Osteoblast (primary cell): ENCODE data around the gene DCHS1. TPM values are rescaled to one million over a fixed set of nuclear protein-coding genes. Genes with fewer than 3 reads are reported as not detected.

ENCODE experiments used
- DNase-seq: peaks from one replicate; pipeline ENCODE4 v3.0.0; 2011; ENCODE audit warnings: low spot score, mixed read lengths; ENCODE audit not compliant: insufficient read length; ENCODE audit errors: missing footprints
- H2AFZ ChIP-seq: 2 replicates; pipeline ENCODE4 v1.6.0; 2011; ENCODE audit warnings: mild to moderate bottlenecking, low read length
- H3K27ac ChIP-seq: 2 replicates; pipeline ENCODE4 v1.5.1; 2011; ENCODE audit warnings: mild to moderate bottlenecking, low read depth, low read length, moderate library complexity
- H3K27me3 ChIP-seq: 2 replicates; pipeline ENCODE4 v1.6.0; 2012; ENCODE audit warnings: mild to moderate bottlenecking, control low read depth, inconsistent platforms, low read length, moderate library complexity; ENCODE audit not compliant: insufficient read depth
- H3K36me3 ChIP-seq: 2 replicates; pipeline ENCODE4 v1.5.1; 2011; ENCODE audit warnings: mild to moderate bottlenecking, low read length, control low read depth, moderate library complexity; ENCODE audit not compliant: insufficient read depth
- H3K4me1 ChIP-seq: 2 replicates; pipeline ENCODE4 v1.5.1; 2011; ENCODE audit warnings: mild to moderate bottlenecking, low read length, control low read depth, moderate library complexity; ENCODE audit not compliant: insufficient read depth
- H3K4me2 ChIP-seq: 2 replicates; pipeline ENCODE4 v1.6.0; 2011; ENCODE audit warnings: mild to moderate bottlenecking, low read length; ENCODE audit not compliant: insufficient read depth
- H3K4me3 ChIP-seq: fragments of 200-600 bp; sonication (generic); 3 replicates; pipeline ENCODE4 v1.5.1; 2012; ENCODE audit warnings: mild to moderate bottlenecking, low read length, inconsistent platforms; ENCODE audit not compliant: insufficient read depth
- H3K79me2 ChIP-seq: 2 replicates; pipeline ENCODE4 v1.6.0; 2012; ENCODE audit warnings: mild to moderate bottlenecking, low read length, control low read depth, inconsistent platforms; ENCODE audit not compliant: insufficient read depth
- H3K9me3 ChIP-seq: 2 replicates; pipeline ENCODE4 v1.5.1; 2011; ENCODE audit warnings: low read depth, low read length, control low read depth
- H4K20me1 ChIP-seq: 2 replicates; pipeline ENCODE4 v1.6.0; 2012; ENCODE audit warnings: mild to moderate bottlenecking, low read length, control low read depth; ENCODE audit not compliant: insufficient read depth
- CTCF ChIP-seq: IDR thresholded peaks from 2 replicates; pipeline ENCODE4 v1.5.1; 2011; ENCODE audit warnings: mild to moderate bottlenecking, low read depth, low read length, moderate library complexity; ENCODE audit errors: extremely low read depth
- total RNA-seq: library from RNA; depleted of rRNA; stranded (reverse); fragments of >200 nt; gene quantifications from 2 replicates; pipeline ENCODE4 v1.2.3, GENCODE V29; 2012

Gene DCHS1
- total RNA-seq, 1 donor: 1.1 TPM

GRCh38 chr11:6614446-6614845, 41.2 kb downstream of the DCHS1 start:
- Histone ChIP-seq H3K27ac (no peak overlapping the region), H3K4me3 (no peak overlapping the region), H3K79me2 (peaks cover 47% of the 10 kb centered on the region), H2AFZ (no peak overlapping the region), H3K36me3 (peaks cover 46% of the 10 kb centered on the region), H3K4me2 (no peak overlapping the region), H3K9me3 (no peaks in the 10 kb centered on the region), H3K27me3 (no peaks in the 10 kb centered on the region), H3K4me1 (peaks cover 44% of the 10 kb centered on the region), H4K20me1 (peaks cover 12% of the 10 kb centered on the region)
- DNase-seq: no peak
- TF ChIP-seq CTCF: no peak

- TF ChIP-seq CTCF: no peak
- Histone ChIP-seq H3K79me2 (peaks cover 49% of the 10 kb centered on the region), H3K36me3 (peaks cover 56% of the 10 kb centered on the region)
Observed at GRCh38 chr11:6613496-6613895, 42.1 kb downstream of the DCHS1 start.

GRCh38 chr11:6612213-6613041, 43.2 kb downstream of the DCHS1 start, which contains the start of gene TAF10:
Gene TAF10, minus strand, starts transcription at chr11:6612216. Its CDS starts 27 bp downstream, at chr11:6612189.
- peak; percentile 47 for TF ChIP-seq CTCF
- Histone ChIP-seq H3K4me2 (peak within 1 kb of the TSS; percentile 99), H3K36me3 (peaks cover 65% of the 10 kb centered on the region), H4K20me1 (peaks cover 12% of the 10 kb centered on the region), H3K4me3 (peak within 1 kb of the TSS; percentile 78), H2AFZ (peak within 1 kb of the TSS; percentile 89), H3K79me2 (peaks cover 53% of the 10 kb centered on the region), H3K27me3 (no peaks in the 10 kb centered on the region), H3K9me3 (no peaks in the 10 kb centered on the region), H3K27ac (peak within 1 kb of the TSS; percentile 93), H3K4me1 (peaks cover 52% of the 10 kb centered on the region)
- DNase-seq: peak; percentile 98

More at GRCh38 chr11:6613496-6613895, 42.1 kb downstream of the DCHS1 start:
- no peaks in the 10 kb centered on the region for H3K9me3 ChIP-seq
- no peak overlapping the region for H3K4me3 ChIP-seq
- peaks cover 12% of the 10 kb centered on the region for H4K20me1 ChIP-seq
- DNase-seq: no peak
- H3K27me3 ChIP-seq: no peaks in the 10 kb centered on the region
- H2AFZ ChIP-seq: no peak overlapping the region
- H3K27ac ChIP-seq: peak overlapping the region; percentile 93
- H3K4me2 ChIP-seq: no peak overlapping the region
- H3K4me1 ChIP-seq: peaks cover 51% of the 10 kb centered on the region

DNA sequence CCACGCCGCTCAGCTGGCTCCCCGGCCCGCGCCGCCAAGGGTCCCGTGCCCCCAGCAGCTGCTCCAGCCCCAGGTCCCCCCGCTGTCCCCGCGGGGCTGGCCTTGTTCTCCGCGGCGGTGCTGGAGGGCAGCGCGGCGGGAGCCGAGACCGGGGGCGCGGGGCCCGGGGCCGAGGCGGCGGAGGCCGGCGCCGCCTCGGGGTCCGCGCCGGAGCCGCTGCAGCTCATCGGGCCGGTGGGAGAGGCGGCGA, 43.7 kb downstream of the DCHS1 start:
- Histone ChIP-seq H3K27me3 (no peaks in the 10 kb centered on the region), H3K36me3 (peaks cover 65% of the 10 kb centered on the region), H3K4me2 (peak overlapping the region; percentile 99), H4K20me1 (peaks cover 12% of the 10 kb centered on the region), H3K4me3 (peak overlapping the region; percentile 78), H3K79me2 (peaks cover 48% of the 10 kb centered on the region), H2AFZ (no peak overlapping the region), H3K9me3 (no peaks in the 10 kb centered on the region), H3K27ac (peak overlapping the region; percentile 65), H3K4me1 (peaks cover 52% of the 10 kb centered on the region)
- no peak for DNase-seq
- no peak for TF ChIP-seq CTCF
